NCI-H2081 treated with DMSO at 0.1 percent for 48 hours (cell line): ENCODE measurements around the gene ADAMTS16.

ENCODE experiments used
- DNase-seq: peaks from one replicate; lab custom pipeline; 2025; lab: John Stamatoyannopoulos, UW

The ADAMTS16 gene

GRCh38 chr5:5240234-5240633 lies 100.1 kb downstream of the ADAMTS16 start:
- no peak for DNase-seq

GRCh38 chr5:5242056-5242455 lies 101.9 kb downstream of the ADAMTS16 start:
- no peak for DNase-seq

- no peak for DNase-seq
Measured at GRCh38 chr5:5246736-5247135, 106.6 kb downstream of the ADAMTS16 start.

- DNase-seq, result no peak
Measured at GRCh38 chr5:5250758-5251157, 110.6 kb downstream of the ADAMTS16 start.

GRCh38 chr5:5252106-5252505 lies 112.0 kb downstream of the ADAMTS16 start:
- DNase-seq, result no peak

- DNase-seq, result no peak
Measured at GRCh38 chr5:5257353-5257752, 117.2 kb downstream of the ADAMTS16 start.

- DNase-seq, result no peak
Measured at GRCh38 chr5:5258564-5258963, 118.4 kb downstream of the ADAMTS16 start.

GRCh38 chr5:5264727-5265126 lies 124.6 kb downstream of the ADAMTS16 start:
- DNase-seq, result no peak

GRCh38 chr5:5266297-5266696 lies 126.2 kb downstream of the ADAMTS16 start:
- no peak for DNase-seq

- DNase-seq, result no peak
Measured at GRCh38 chr5:5270161-5270560, 130.0 kb downstream of the ADAMTS16 start.

GRCh38 chr5:5270958-5271785 lies 131.0 kb downstream of the ADAMTS16 start:
- DNase-seq, result no peak

- DNase-seq, result no peak
Measured at GRCh38 chr5:5271786-5272321, 131.7 kb downstream of the ADAMTS16 start.

GRCh38 chr5:5273398-5273797 lies 133.3 kb downstream of the ADAMTS16 start:
- DNase-seq, result no peak

- no peak for DNase-seq
Measured at GRCh38 chr5:5273976-5274375, 133.8 kb downstream of the ADAMTS16 start.

GRCh38 chr5:5275211-5275610 lies 135.1 kb downstream of the ADAMTS16 start:
- DNase-seq, result no peak

GRCh38 chr5:5276430-5276829 lies 136.3 kb downstream of the ADAMTS16 start:
- DNase-seq, result no peak

GRCh38 chr5:5276951-5277517 lies 136.9 kb downstream of the ADAMTS16 start:
- no peak for DNase-seq

- no peak for DNase-seq
Measured at GRCh38 chr5:5278201-5278814, 138.2 kb downstream of the ADAMTS16 start.

GRCh38 chr5:5278815-5279381 lies 138.8 kb downstream of the ADAMTS16 start:
- no peak for DNase-seq

GRCh38 chr5:5285906-5286305 lies 145.8 kb downstream of the ADAMTS16 start:
- DNase-seq, result no peak

- no peak for DNase-seq
Measured at GRCh38 chr5:5287419-5287818, 147.3 kb downstream of the ADAMTS16 start.

- DNase-seq, result no peak
Measured at GRCh38 chr5:5288201-5288600, 148.1 kb downstream of the ADAMTS16 start.

- DNase-seq, result no peak
Measured at GRCh38 chr5:5289537-5289936, 149.4 kb downstream of the ADAMTS16 start.
